ENCODE data around the gene IL12RB1.

The IL12RB1 gene

GRCh38 chr19:18060472-18060871 lies 26.3 kb downstream of the IL12RB1 start:
- no peaks in the 10 kb centered on the region for H3K4me1 ChIP-seq (ENCODE audit: insufficient read depth, poor library complexity, severe bottlenecking)
- H3K27me3 ChIP-seq (ENCODE audit: insufficient read depth, poor library complexity, severe bottlenecking): no peaks in the 10 kb centered on the region
- no peaks in the 10 kb centered on the region for H3K9me3 ChIP-seq (ENCODE audit: severe bottlenecking)
- H3K36me3 ChIP-seq (ENCODE audit: low read depth): no peaks in the 10 kb centered on the region
- H3K27ac ChIP-seq (ENCODE audit: poor library complexity, severe bottlenecking): no peak overlapping the region
- ATAC-seq (ENCODE audit: low read depth) (no peak), DNase-seq (ENCODE audit: low spot score) (no peak)
- no peak overlapping the region for H3K4me3 ChIP-seq (ENCODE audit: severe bottlenecking)
- no peak for TF ChIP-seq CTCF (IDR thresholded peaks at IDR 0.05; ENCODE audit: poor library complexity, severe bottlenecking)

- no peak overlapping the region for H3K27ac ChIP-seq (ENCODE audit: poor library complexity, severe bottlenecking)
- DNase-seq (ENCODE audit: low spot score) (no peak), ATAC-seq (ENCODE audit: low read depth) (no peak)
- H3K9me3 ChIP-seq (ENCODE audit: severe bottlenecking): no peaks in the 10 kb centered on the region
- no peaks in the 10 kb centered on the region for H3K27me3 ChIP-seq (ENCODE audit: insufficient read depth, poor library complexity, severe bottlenecking)
- no peaks in the 10 kb centered on the region for H3K36me3 ChIP-seq (ENCODE audit: low read depth)
- no peak overlapping the region for H3K4me3 ChIP-seq (ENCODE audit: severe bottlenecking)
- TF ChIP-seq CTCF (IDR thresholded peaks at IDR 0.05; ENCODE audit: poor library complexity, severe bottlenecking): no peak
- H3K4me1 ChIP-seq (ENCODE audit: insufficient read depth, poor library complexity, severe bottlenecking): no peaks in the 10 kb centered on the region
Measured at GRCh38 chr19:18059902-18060301, 26.8 kb downstream of the IL12RB1 start.

- Histone ChIP-seq H3K4me1 (ENCODE audit: insufficient read depth, poor library complexity, severe bottlenecking) (no peaks in the 10 kb centered on the region), H3K27ac (ENCODE audit: poor library complexity, severe bottlenecking) (no peak overlapping the region), H3K27me3 (ENCODE audit: insufficient read depth, poor library complexity, severe bottlenecking) (no peaks in the 10 kb centered on the region), H3K4me3 (ENCODE audit: severe bottlenecking) (no peak overlapping the region), H3K36me3 (ENCODE audit: low read depth) (no peaks in the 10 kb centered on the region), H3K9me3 (ENCODE audit: severe bottlenecking) (no peaks in the 10 kb centered on the region)
- no peak for ATAC-seq (ENCODE audit: low read depth)
- TF ChIP-seq CTCF (IDR thresholded peaks at IDR 0.05; ENCODE audit: poor library complexity, severe bottlenecking): no peak
- DNase-seq (ENCODE audit: low spot score): no peak
Measured at GRCh38 chr19:18059297-18059696, 27.4 kb downstream of the IL12RB1 start.

- Histone ChIP-seq H3K9me3 (ENCODE audit: severe bottlenecking) (no peaks in the 10 kb centered on the region), H3K27ac (ENCODE audit: poor library complexity, severe bottlenecking) (no peak overlapping the region), H3K27me3 (ENCODE audit: insufficient read depth, poor library complexity, severe bottlenecking) (no peaks in the 10 kb centered on the region), H3K4me3 (ENCODE audit: severe bottlenecking) (no peak overlapping the region), H3K4me1 (ENCODE audit: insufficient read depth, poor library complexity, severe bottlenecking) (no peaks in the 10 kb centered on the region), H3K36me3 (ENCODE audit: low read depth) (no peaks in the 10 kb centered on the region)
- DNase-seq (ENCODE audit: low spot score): no peak
- peak; percentile 82 for ATAC-seq (ENCODE audit: low read depth)
- TF ChIP-seq CTCF (IDR thresholded peaks at IDR 0.05; ENCODE audit: poor library complexity, severe bottlenecking): peak; percentile 90
Measured at GRCh38 chr19:18058208-18059009, 28.3 kb downstream of the IL12RB1 start.

GRCh38 chr19:18057557-18057956 lies 29.2 kb downstream of the IL12RB1 start:
- H3K27ac ChIP-seq (ENCODE audit: poor library complexity, severe bottlenecking): no peak overlapping the region
- ATAC-seq (ENCODE audit: low read depth): no peak
- no peak for DNase-seq (ENCODE audit: low spot score)

More at GRCh38 chr19:18057557-18057956, 29.2 kb downstream of the IL12RB1 start:
- TF ChIP-seq CTCF (IDR thresholded peaks at IDR 0.05; ENCODE audit: poor library complexity, severe bottlenecking): no peak
- Histone ChIP-seq H3K36me3 (ENCODE audit: low read depth) (no peaks in the 10 kb centered on the region), H3K4me1 (ENCODE audit: insufficient read depth, poor library complexity, severe bottlenecking) (no peaks in the 10 kb centered on the region), H3K4me3 (ENCODE audit: severe bottlenecking) (no peak overlapping the region), H3K27me3 (ENCODE audit: insufficient read depth, poor library complexity, severe bottlenecking) (no peaks in the 10 kb centered on the region), H3K9me3 (ENCODE audit: severe bottlenecking) (no peaks in the 10 kb centered on the region)
